OCI-LY7 (cell line): ENCODE measurements around the gene NSG1. TPM values are rescaled to one million over a fixed set of nuclear protein-coding genes. Genes with fewer than 3 reads are reported as not detected.

Experiments used
- BruUV-seq: library from RNA; stranded (reverse); fragments of 400-500 nt; replicated peaks from 2 replicates; lab custom pipeline; 2021; lab: Mats Ljungman, UMichigan
- CTCF ChIA-PET: fragments of 300-600 bp; sonication (Branson Sonifier 250); formaldehyde crosslinking; loops from one replicate; lab custom pipeline; 2022; ENCODE audit warnings: antibody characterized with exemption; ENCODE audit not compliant: unreplicated experiment; lab: Charles Lee
- POLR2A ChIA-PET: fragments of 300-600 bp; sonication (Branson Sonifier 250); formaldehyde crosslinking; loops from one replicate; lab custom pipeline; 2022; ENCODE audit warnings: antibody characterized with exemption; lab: Charles Lee
- DNase-seq: peaks from one replicate; pipeline ENCODE4 v3.0.0-alpha.2; 2015; ENCODE audit warnings: low spot score
- H2AFZ ChIP-seq: fragments of 200-600 bp; sonication (generic), shearing (Covaris generic); 2 replicates; pipeline ENCODE4 v1.6.1; 2014; ENCODE audit warnings: mild to moderate bottlenecking, antibody characterized with exemption, low read length, moderate library complexity
- H3K27ac ChIP-seq: fragments of 200-600 bp; sonication (generic); 2 replicates; pipeline ENCODE4 v1.5.1; 2014; ENCODE audit warnings: mixed run types, low read depth, mild to moderate bottlenecking, moderate library complexity, low read length, inconsistent platforms; ENCODE audit not compliant: poor library complexity, severe bottlenecking
- H3K36me3 ChIP-seq: fragments of 200-600 bp; sonication (generic); 2 replicates; pipeline ENCODE4 v1.6.1; 2014; ENCODE audit warnings: mild to moderate bottlenecking, antibody characterized with exemption, low read length, moderate library complexity, mixed read lengths; ENCODE audit not compliant: insufficient read depth
- H3K4me1 ChIP-seq: fragments of 200-600 bp; sonication (generic); 2 replicates; pipeline ENCODE4 v1.5.1; 2014; ENCODE audit warnings: mild to moderate bottlenecking, low read length; ENCODE audit not compliant: insufficient read depth, poor library complexity, severe bottlenecking
- H3K4me2 ChIP-seq: fragments of 200-600 bp; sonication (generic); 2 replicates; pipeline ENCODE4 v1.6.1; 2014; ENCODE audit warnings: mild to moderate bottlenecking, low read length
- H3K4me3 ChIP-seq: fragments of 200-600 bp; sonication (generic); 2 replicates; pipeline ENCODE4 v1.5.1; 2014; ENCODE audit warnings: mild to moderate bottlenecking, low read depth, low read length; ENCODE audit not compliant: poor library complexity, severe bottlenecking
- H3K79me2 ChIP-seq: fragments of 200-600 bp; sonication (generic); 2 replicates; pipeline ENCODE4 v1.6.1; 2016; ENCODE audit warnings: low read depth, mild to moderate bottlenecking, low read length, moderate library complexity, mixed read lengths; ENCODE audit not compliant: insufficient read depth
- H3K9me2 ChIP-seq: fragments of 200-600 bp; sonication (generic); 2 replicates; pipeline ENCODE4 v1.6.1; 2016; ENCODE audit warnings: mild to moderate bottlenecking, low read length, mixed read lengths; ENCODE audit not compliant: insufficient read depth
- H3K9me3 ChIP-seq: fragments of 200-600 bp; sonication (generic); 2 replicates; pipeline ENCODE4 v1.6.1; 2014; ENCODE audit warnings: mild to moderate bottlenecking, mixed run types, low read length, mixed read lengths
- H4K20me1 ChIP-seq: fragments of 200-600 bp; sonication (generic); 2 replicates; pipeline ENCODE4 v1.6.1; 2014; ENCODE audit warnings: mild to moderate bottlenecking, antibody characterized with exemption, low read length, moderate library complexity, mixed read lengths; ENCODE audit not compliant: insufficient read depth
- CTCF ChIP-seq: fragments of 200-600 bp; sonication (generic); conservative IDR thresholded peaks from 2 replicates; pipeline ENCODE4 v1.5.1; 2014; ENCODE audit warnings: mild to moderate bottlenecking, antibody characterized with exemption, low read length, moderate library complexity, mixed read lengths
- EZH2phosphoT487 ChIP-seq: fragments of 200-600 bp; sonication (generic); IDR thresholded peaks from 2 replicates; pipeline ENCODE4 v1.6.1; 2018; ENCODE audit warnings: low read depth, borderline replicate concordance, mild to moderate bottlenecking, mixed run types, antibody characterized with exemption, low read length, moderate library complexity, mixed read lengths
- intact Hi-C: fragments of 100-400 bp; cut with micrococcal nuclease; formaldehyde crosslinking; loops from one replicate; pipeline ENCODE4 v1.10.0; 2022; ENCODE audit not compliant: unreplicated experiment
- total RNA-seq, 2 experiments: library from RNA; depleted of rRNA in 1 of 2; stranded (reverse); fragments of >200 nt in 1 of 2; shearing (Covaris generic) in 1 of 2; gene quantifications; 2 replicates each; pipeline ENCODE4 v1.2.3, GENCODE V29; 2014 to 2022

NSG1 gene
- total RNA-seq, 2 experiments from 2014 or later: 35.5 to 38.8 TPM

GRCh38 chr4:4402966-4403365 is 16.1 kb downstream of the NSG1 start:
- Histone ChIP-seq H3K9me3 (no peaks in the 10 kb centered on the region), H3K4me3 (no peak overlapping the region), H3K27ac (no peak overlapping the region), H3K4me1 (no peaks in the 10 kb centered on the region), H3K4me2 (no peak overlapping the region), H3K9me2 (no peaks in the 10 kb centered on the region), H3K79me2 (no peaks in the 10 kb centered on the region), H2AFZ (no peak overlapping the region), H3K36me3 (peaks cover 31% of the 10 kb centered on the region), H4K20me1 (no peaks in the 10 kb centered on the region)
- intact Hi-C loops: no loop called here
- no peak for DNase-seq
- no TSS peak for BruUV-seq
- CTCF ChIA-PET: no interaction called here
- TF ChIP-seq EZH2phosphoT487: no peak
- TF ChIP-seq CTCF: no peak
- POLR2A ChIA-PET: no interaction called here

DNA sequence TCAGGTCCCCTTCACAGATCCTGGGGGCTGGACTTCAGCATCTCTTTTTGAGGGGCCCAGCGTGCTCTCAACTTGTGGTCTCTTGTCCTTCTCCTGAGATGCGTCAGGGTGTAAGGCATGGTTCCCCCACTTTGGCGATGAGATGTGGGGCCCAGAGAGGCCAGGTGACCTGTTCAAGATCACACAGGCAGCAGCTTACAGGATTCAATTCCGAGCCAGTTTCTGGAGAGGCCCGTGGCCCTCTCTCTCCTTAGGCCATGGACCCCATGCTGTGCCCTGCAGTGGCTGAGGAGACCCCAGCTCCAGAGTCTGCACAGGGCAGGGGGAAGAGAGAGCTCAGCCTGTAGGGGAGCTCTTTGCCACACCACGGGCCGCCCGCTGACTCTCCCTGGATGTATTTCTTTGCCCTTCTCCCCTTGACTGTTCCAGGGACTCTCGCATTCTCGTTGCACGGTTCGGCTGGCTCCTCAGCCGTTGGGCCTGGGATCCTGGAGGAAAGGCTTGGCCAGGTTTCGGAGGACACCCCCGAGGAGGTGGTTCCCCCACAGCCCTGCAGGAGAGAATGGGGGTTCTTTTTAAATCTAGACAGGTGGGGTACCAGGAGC is 18.6 kb downstream of the NSG1 start:
- Histone ChIP-seq H3K9me2 (no peaks in the 10 kb centered on the region), H3K36me3 (peaks cover 9% of the 10 kb centered on the region), H4K20me1 (no peaks in the 10 kb centered on the region), H3K27ac (no peak overlapping the region), H3K4me3 (no peak overlapping the region), H3K4me2 (no peak overlapping the region), H3K79me2 (no peaks in the 10 kb centered on the region), H3K9me3 (no peaks in the 10 kb centered on the region), H2AFZ (no peak overlapping the region), H3K4me1 (no peaks in the 10 kb centered on the region)
- intact Hi-C loops: no loop called here
- ChIA-PET CTCF (no interaction called here), POLR2A (no interaction called here)
- TF ChIP-seq EZH2phosphoT487: no peak
- DNase-seq: no peak
- BruUV-seq: no TSS peak

GRCh38 chr4:4406455-4407298 is 19.8 kb downstream of the NSG1 start:
- no peak overlapping the region for H2AFZ ChIP-seq
- CTCF ChIA-PET: no interaction called here
- no peaks in the 10 kb centered on the region for H3K9me3 ChIP-seq
- no peak overlapping the region for H3K27ac ChIP-seq
- POLR2A ChIA-PET: no interaction called here
- no peaks in the 10 kb centered on the region for H3K4me1 ChIP-seq
- peaks cover 5% of the 10 kb centered on the region; the same call in 1 of the 2 replicates for H3K36me3 ChIP-seq
- no peaks in the 10 kb centered on the region for H3K79me2 ChIP-seq
- no peak for DNase-seq
- intact Hi-C loops: no loop called here
- no peaks in the 10 kb centered on the region for H4K20me1 ChIP-seq
- no peak overlapping the region for H3K4me3 ChIP-seq
- TF ChIP-seq CTCF: no peak
- no peak for TF ChIP-seq EZH2phosphoT487
- BruUV-seq: no TSS peak
- H3K9me2 ChIP-seq: no peaks in the 10 kb centered on the region
- H3K4me2 ChIP-seq: no peak overlapping the region
